Duodenal mucosa (tissue), 2 donors: ENCODE measurements around the gene SRXN1.
"Not testable (repeated sequence)": the region's sequence is repeated elsewhere in the genome, so short reads cannot be mapped to it uniquely, and the experiment has no call there.

Experiments
- H3K27ac ChIP-seq: one replicate; pipeline ENCODE4 v1.7.0; 2013; ENCODE audit warnings: low read depth, low read length
- H3K27me3 ChIP-seq, 2 donors: one replicate each; pipeline ENCODE4 v1.7.0; 2013; ENCODE audit warnings: low read length in 2 of 2, control low read depth in 1 of 2; ENCODE audit not compliant: insufficient read depth in 2 of 2, control insufficient read depth in 1 of 2
- H3K36me3 ChIP-seq, 2 donors: one replicate each; pipeline ENCODE4 v1.7.0; 2013; ENCODE audit warnings: low read length in 2 of 2, control low read depth in 1 of 2; ENCODE audit not compliant: insufficient read depth in 2 of 2, control insufficient read depth in 1 of 2
- H3K4me1 ChIP-seq, 2 donors: one replicate each; pipeline ENCODE4 v1.7.0; 2013; ENCODE audit warnings: low read length in 2 of 2, control low read depth in 1 of 2; ENCODE audit not compliant: insufficient read depth in 2 of 2, control insufficient read depth in 1 of 2
- H3K4me3 ChIP-seq, 2 donors: one replicate each; pipeline ENCODE4 v1.7.0; 2013; ENCODE audit warnings: low read length in 2 of 2, low read depth in 1 of 2
- H3K9ac ChIP-seq, 2 donors: one replicate each; pipeline ENCODE4 v1.7.0; 2013; ENCODE audit warnings: low read length in 2 of 2, low read depth in 1 of 2
- H3K9me3 ChIP-seq, 2 donors: one replicate each; pipeline ENCODE4 v1.7.0; 2013; ENCODE audit warnings: low read length in 2 of 2, control low read depth in 1 of 2; ENCODE audit not compliant: control insufficient read depth in 1 of 2

The SRXN1 gene

GRCh38 chr20:653110-653589 lies at the start of gene SRXN1:
SRXN1 (minus strand) TSS chr20:653200; CDS start chr20:653185, 15 bp downstream.
- Histone ChIP-seq H3K9me3 (no peaks in the 10 kb centered on the region), H3K4me1 (peaks cover 14 to 19% of the 10 kb centered on the region in 2 donors), H3K36me3 (peaks cover 2 to 26% of the 10 kb centered on the region in 2 donors), H3K4me3 (peak within 1 kb of the TSS; percentile 81 to 92), H3K27me3 (peaks cover under 1 to 2% of the 10 kb centered on the region in 2 donors), H3K9ac (peak within 1 kb of the TSS; percentile 77 to 87), H3K27ac (no peak within 1 kb of the TSS)

- no peak overlapping the region for H3K27ac ChIP-seq
- H3K27me3 ChIP-seq: no peaks in the 10 kb centered on the region
- no peaks in the 10 kb centered on the region for H3K9me3 ChIP-seq
- H3K4me3 ChIP-seq: no peak overlapping the region
- H3K9ac ChIP-seq: no peak overlapping the region
- no peaks in the 10 kb centered on the region for H3K4me1 ChIP-seq
- no peaks in the 10 kb centered on the region for H3K36me3 ChIP-seq
Observed at GRCh38 chr20:701401-702129, 48.6 kb upstream of the SRXN1 start.

GRCh38 chr20:699811-700338 lies 46.9 kb upstream of the SRXN1 start:
- Histone ChIP-seq H3K4me3 (no peak overlapping the region), H3K27me3 (no peaks in the 10 kb centered on the region), H3K36me3 (no peaks in the 10 kb centered on the region), H3K27ac (no peak overlapping the region), H3K9me3 (no peaks in the 10 kb centered on the region), H3K9ac (no peak overlapping the region), H3K4me1 (no peaks in the 10 kb centered on the region)

GRCh38 chr20:699342-699741 lies 46.3 kb upstream of the SRXN1 start:
- Histone ChIP-seq H3K27ac (no peak overlapping the region), H3K9ac (no peak overlapping the region), H3K4me1 (no peaks in the 10 kb centered on the region)

GRCh38 chr20:698276-698675 lies 45.3 kb upstream of the SRXN1 start:
- Histone ChIP-seq H3K4me1 (no peaks in the 10 kb centered on the region), H3K27me3 (no peaks in the 10 kb centered on the region), H3K4me3 (no peak overlapping the region)

More at GRCh38 chr20:699342-699741, 46.3 kb upstream of the SRXN1 start:
- H3K4me3 ChIP-seq: no peak overlapping the region
- no peaks in the 10 kb centered on the region for H3K9me3 ChIP-seq
- H3K36me3 ChIP-seq: no peaks in the 10 kb centered on the region
- H3K27me3 ChIP-seq: no peaks in the 10 kb centered on the region

GRCh38 chr20:697826-698225 lies 44.8 kb upstream of the SRXN1 start:
- H3K4me1 ChIP-seq: no peaks in the 10 kb centered on the region
- H3K27ac ChIP-seq: no peak overlapping the region
- H3K27me3 ChIP-seq: no peaks in the 10 kb centered on the region

More at GRCh38 chr20:698276-698675, 45.3 kb upstream of the SRXN1 start:
- Histone ChIP-seq H3K9ac (no peak overlapping the region), H3K27ac (no peak overlapping the region), H3K36me3 (no peaks in the 10 kb centered on the region), H3K9me3 (no peaks in the 10 kb centered on the region)

GRCh38 chr20:695165-695866 lies 42.3 kb upstream of the SRXN1 start:
- Histone ChIP-seq H3K27ac (no peak overlapping the region), H3K9me3 (no peaks in the 10 kb centered on the region), H3K4me3 (no peak overlapping the region)

More at GRCh38 chr20:697826-698225, 44.8 kb upstream of the SRXN1 start:
- Histone ChIP-seq H3K9me3 (no peaks in the 10 kb centered on the region), H3K9ac (no peak overlapping the region), H3K4me3 (no peak overlapping the region), H3K36me3 (no peaks in the 10 kb centered on the region)

GRCh38 chr20:694496-694895 lies 41.5 kb upstream of the SRXN1 start:
- peaks cover 1 to 3% of the 10 kb centered on the region in 2 donors for H3K27me3 ChIP-seq
- no peaks in the 10 kb centered on the region for H3K9me3 ChIP-seq

More at GRCh38 chr20:695165-695866, 42.3 kb upstream of the SRXN1 start:
- Histone ChIP-seq H3K27me3 (no peaks in the 10 kb centered on the region), H3K4me1 (no peaks in the 10 kb centered on the region), H3K36me3 (no peaks in the 10 kb centered on the region), H3K9ac (no peak overlapping the region)

GRCh38 chr20:693786-694185 lies 40.8 kb upstream of the SRXN1 start:
- H3K27ac ChIP-seq, H3K9me3 ChIP-seq, H3K27me3 ChIP-seq, H3K9ac ChIP-seq, H3K4me3 ChIP-seq, H3K36me3 ChIP-seq, H3K4me1 ChIP-seq: not testable (repeated sequence)

More at GRCh38 chr20:694496-694895, 41.5 kb upstream of the SRXN1 start:
- Histone ChIP-seq H3K27ac (no peak overlapping the region), H3K9ac (no peak overlapping the region), H3K4me1 (no peaks in the 10 kb centered on the region), H3K36me3 (no peaks in the 10 kb centered on the region), H3K4me3 (no peak overlapping the region)

GRCh38 chr20:692044-692443 lies 39.0 kb upstream of the SRXN1 start:
- Histone ChIP-seq H3K9me3 (no peaks in the 10 kb centered on the region), H3K27me3 (peaks cover 5 to 16% of the 10 kb centered on the region in 2 donors), H3K4me1 (no peaks in the 10 kb centered on the region), H3K36me3 (no peaks in the 10 kb centered on the region), H3K9ac (no peak overlapping the region), H3K4me3 (no peak overlapping the region), H3K27ac (no peak overlapping the region)
